Glomerular endothelial cell (primary cell): Measurements from ENCODE around the gene CYP4X1. TPM values are rescaled to one million over a fixed set of nuclear protein-coding genes. Genes with fewer than 3 reads are reported as not detected.
"Not testable (repeated sequence)": the region's sequence is repeated elsewhere in the genome, so short reads cannot be mapped to it uniquely, and the experiment has no call there.

Experiments
- DNase-seq: peaks from one replicate; pipeline ENCODE4 v3.0.0-alpha.2; 2011; ENCODE audit warnings: low read depth, low spot score; ENCODE audit errors: extremely low read depth
- total RNA-seq: library from RNA; depleted of rRNA; stranded (reverse); fragments of >200 nt; gene quantifications from 2 replicates; pipeline ENCODE4 v1.2.3, GENCODE V29; 2015

The CYP4X1 gene
- total RNA-seq, 1 donor from 2014 or later = 1.6 TPM

DNA sequence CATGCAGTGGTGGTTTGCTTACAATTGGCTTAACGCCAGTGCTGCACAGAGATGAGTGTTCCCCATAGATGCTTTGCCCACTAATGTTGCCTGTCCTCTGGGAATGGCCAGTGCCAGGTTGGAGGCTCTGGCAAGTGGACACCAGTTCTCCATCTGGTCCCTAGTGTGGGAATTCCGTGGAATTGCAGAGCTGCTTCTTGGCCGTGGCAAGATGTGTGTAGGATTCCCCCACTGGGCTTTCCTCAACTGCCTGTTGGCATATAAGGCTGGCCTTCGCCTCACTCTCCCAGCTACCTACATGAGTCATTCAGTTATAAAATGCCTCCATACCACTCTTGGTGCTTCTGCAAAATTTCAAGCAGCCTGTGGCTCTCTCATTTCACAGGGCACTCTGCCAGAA is 45.6 kb downstream of the CYP4X1 start:
- DNase-seq = not testable (repeated sequence)

DNA sequence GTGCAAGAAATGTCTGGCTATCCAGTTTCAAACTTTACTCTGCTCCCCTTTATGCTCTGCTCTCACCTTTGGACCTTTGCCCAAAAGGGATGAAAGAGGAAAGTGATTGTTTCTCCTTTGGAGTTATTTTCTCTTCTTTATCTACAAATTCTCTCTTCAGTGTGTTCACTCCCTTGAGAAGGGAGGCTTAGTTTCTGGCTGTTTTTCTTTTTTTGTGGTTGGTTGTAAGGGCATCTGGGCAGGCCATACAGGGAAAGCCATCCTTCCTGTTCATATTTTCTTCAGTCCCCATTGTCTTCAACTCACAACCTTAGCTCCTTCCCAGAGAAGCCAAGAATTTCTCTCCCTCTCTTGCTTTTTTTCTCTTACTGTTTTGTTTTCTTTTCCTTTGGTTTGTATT is 46.0 kb downstream of the CYP4X1 start:
- not testable (repeated sequence) for DNase-seq

GRCh38 chr1:47089356-47089755 is 65.9 kb downstream of the CYP4X1 start:
- DNase-seq = not testable (repeated sequence)

GRCh38 chr1:47091476-47091875 is 68.0 kb downstream of the CYP4X1 start:
- not testable (repeated sequence) for DNase-seq

Other genes starting within 250 kb of the CYP4X1 start
- not detected in 2 replicates for gene CYP4B1, start 224.6 kb upstream of the CYP4X1 start, total RNA-seq
- not detected in 2 replicates for gene CYP4A11, start 82.2 kb upstream of the CYP4X1 start, total RNA-seq
- gene CYP4Z1, start 43.6 kb downstream of the CYP4X1 start, total RNA-seq = not detected in 2 replicates
- gene CYP4A22, start 113.8 kb downstream of the CYP4X1 start, total RNA-seq = not detected in 2 replicates
- gene PDZK1IP1, start 166.4 kb downstream of the CYP4X1 start, total RNA-seq = not detected in 2 replicates
- gene TAL1, start 208.6 kb downstream of the CYP4X1 start, total RNA-seq = 20.4 and 23.2 TPM in 2 replicates